Hepatic stellate cell (primary cell): Measurements from ENCODE around the gene CTRB1.
"Not testable (repeated sequence)": the region's sequence is repeated elsewhere in the genome, so short reads cannot be mapped to it uniquely, and the experiment has no call there.

ENCODE experiments used
- DNase-seq: peaks from one replicate; pipeline ENCODE4 v3.0.0; 2011; ENCODE audit warnings: low spot score

The CTRB1 gene

GRCh38 chr16:75241955-75242354 lies 23.2 kb downstream of the CTRB1 start:
- no peak for DNase-seq

- DNase-seq = not testable (repeated sequence)
Measured at GRCh38 chr16:75242436-75243078, 23.8 kb downstream of the CTRB1 start.

GRCh38 chr16:75243667-75244224 lies 25.0 kb downstream of the CTRB1 start:
- DNase-seq = no peak

GRCh38 chr16:75244225-75244809 lies 25.5 kb downstream of the CTRB1 start:
- DNase-seq = no peak

GRCh38 chr16:75244844-75245758 lies 26.3 kb downstream of the CTRB1 start:
- DNase-seq = peak; percentile 97

GRCh38 chr16:75246504-75247205 lies 27.9 kb downstream of the CTRB1 start:
- DNase-seq = peak; percentile 77

GRCh38 chr16:75247249-75247648 lies 28.5 kb downstream of the CTRB1 start:
- no peak for DNase-seq

- no peak for DNase-seq
Measured at GRCh38 chr16:75248142-75248535, 29.4 kb downstream of the CTRB1 start.

- no peak for DNase-seq
Measured at GRCh38 chr16:75248536-75249380, 30.0 kb downstream of the CTRB1 start.

GRCh38 chr16:75249441-75249840 lies 30.7 kb downstream of the CTRB1 start:
- DNase-seq = no peak

GRCh38 chr16:75250089-75250808 lies 31.5 kb downstream of the CTRB1 start:
- DNase-seq = peak; percentile 75

GRCh38 chr16:75250809-75251279 lies 32.1 kb downstream of the CTRB1 start:
- peak; percentile 80 for DNase-seq

- DNase-seq = peak; percentile 94
Measured at GRCh38 chr16:75251280-75252048, 32.7 kb downstream of the CTRB1 start, which contains the start of gene BCAR1. TSS of gene BCAR1 (minus strand) at chr16:75251624. CDS start at chr16:75251482, 142 bp downstream.

GRCh38 chr16:75252049-75252864 lies 33.5 kb downstream of the CTRB1 start:
- DNase-seq = no peak

GRCh38 chr16:75252946-75253911 lies 34.4 kb downstream of the CTRB1 start:
- peak; percentile 88 for DNase-seq

GRCh38 chr16:75254359-75254837 lies 35.6 kb downstream of the CTRB1 start:
- peak; percentile 96 for DNase-seq

- peak; percentile 79 for DNase-seq
Measured at GRCh38 chr16:75256059-75256571, 37.3 kb downstream of the CTRB1 start.
